Subcutaneous adipose tissue (tissue), 4 donors: ENCODE data around the gene SYT9. TPM values are rescaled to one million over a fixed set of nuclear protein-coding genes. Genes with fewer than 3 reads are reported as not detected.

Source experiments
- CTCF ChIP-seq: fragments of 450-650 bp; IDR thresholded peaks from one replicate; pipeline ENCODE4 v1.5.1; 2016; ENCODE audit warnings: low read depth, mild to moderate bottlenecking, control low read depth, antibody characterized with exemption, moderate library complexity
- total RNA-seq, 4 donors: library from RNA; depleted of rRNA; stranded (reverse); fragments of >200 nt; gene quantifications; one replicate each; pipeline ENCODE4 v1.1.0, GENCODE V29; 2016

The SYT9 gene
- total RNA-seq, 4 donors from 2014 or later: not detected

GRCh38 chr11:7254731-7255291 lies 3.1 kb downstream of the SYT9 start:
- no peak for TF ChIP-seq CTCF

GRCh38 chr11:7256943-7257342 lies 5.2 kb downstream of the SYT9 start:
- no peak for TF ChIP-seq CTCF

GRCh38 chr11:7257724-7258123 lies 6.0 kb downstream of the SYT9 start:
- TF ChIP-seq CTCF: no peak

GRCh38 chr11:7261578-7261977 lies 9.9 kb downstream of the SYT9 start:
- TF ChIP-seq CTCF: no peak

- TF ChIP-seq CTCF: no peak
Measured at GRCh38 chr11:7262672-7263071, 11.0 kb downstream of the SYT9 start.

GRCh38 chr11:7263842-7264241 lies 12.1 kb downstream of the SYT9 start:
- no peak for TF ChIP-seq CTCF

- no peak for TF ChIP-seq CTCF
Measured at GRCh38 chr11:7268758-7269157, 17.1 kb downstream of the SYT9 start.
